Stimulated activated CD4-positive, alpha-beta T cell treated with anti-CD3 and anti-CD28 coated beads, TNF-alpha, amount 100 ng/mL, for 48 hours (primary cell): ENCODE data around the gene EIF4H.
"Not testable (repeated sequence)": the region's sequence is repeated elsewhere in the genome, so short reads cannot be mapped to it uniquely, and the experiment has no call there.

Experiments
- DNase-seq, 3 donors: peaks; one replicate each; pipeline ENCODE4 v3.0.0-alpha.2; 2020; ENCODE audit warnings: low read depth in 3 of 3

EIF4H gene

GRCh38 chr7:74173866-74174605 lies at the start of gene EIF4H:
Gene EIF4H, plus strand, starts transcription at chr7:74174356. Its CDS starts 28 bp downstream, at chr7:74174384.
- DNase-seq: peak; percentile 89 to 95 (median 94)

GRCh38 chr7:74126220-74126880 lies 47.8 kb upstream of the EIF4H start:
- DNase-seq: no peak

GRCh38 chr7:74129887-74130286 lies 44.3 kb upstream of the EIF4H start:
- no peak for DNase-seq

GRCh38 chr7:74130518-74130917 lies 43.6 kb upstream of the EIF4H start:
- DNase-seq: no peak

GRCh38 chr7:74134117-74134620 lies 40.0 kb upstream of the EIF4H start:
- peak in 1 of 3 donors; percentile 4 for DNase-seq

- no peak for DNase-seq
Observed at GRCh38 chr7:74138334-74138867, 35.8 kb upstream of the EIF4H start.

- DNase-seq: no peak
Observed at GRCh38 chr7:74138945-74139843, 35.0 kb upstream of the EIF4H start.

GRCh38 chr7:74141705-74142104 lies 32.5 kb upstream of the EIF4H start:
- no peak for DNase-seq

GRCh38 chr7:74143383-74143782 lies 30.8 kb upstream of the EIF4H start:
- no peak for DNase-seq

- no peak for DNase-seq
Observed at GRCh38 chr7:74148491-74148890, 25.7 kb upstream of the EIF4H start.

- DNase-seq: no peak
Observed at GRCh38 chr7:74149071-74149470, 25.1 kb upstream of the EIF4H start.

GRCh38 chr7:74149603-74150002 lies 24.6 kb upstream of the EIF4H start:
- DNase-seq: no peak

- no peak for DNase-seq
Observed at GRCh38 chr7:74153736-74154135, 20.4 kb upstream of the EIF4H start.

GRCh38 chr7:74155810-74156395 lies 18.3 kb upstream of the EIF4H start:
- DNase-seq: no peak

GRCh38 chr7:74157605-74158004 lies 16.6 kb upstream of the EIF4H start:
- DNase-seq: no peak

- DNase-seq: no peak
Observed at GRCh38 chr7:74164985-74165456, 9.1 kb upstream of the EIF4H start.

- no peak for DNase-seq
Observed at GRCh38 chr7:74165867-74166593, 8.1 kb upstream of the EIF4H start.

- not testable (repeated sequence) for DNase-seq
Observed at GRCh38 chr7:74167324-74167723, 6.8 kb upstream of the EIF4H start.

- no peak for DNase-seq
Observed at GRCh38 chr7:74173074-74173473, 1.1 kb upstream of the EIF4H start.

- no peak for DNase-seq
Observed at GRCh38 chr7:74173491-74173865, 678 bp upstream of the EIF4H start.
